H9 (cell line): Measurements from ENCODE around the gene TMEM39A. TPM values are rescaled to one million over a fixed set of nuclear protein-coding genes. Genes with fewer than 3 reads are reported as not detected.

Source experiments
- DNase-seq: peaks from one replicate; pipeline ENCODE4 v3.0.0-alpha.2; 2017
- H2AFZ ChIP-seq: one replicate; pipeline ENCODE4 v1.6.1; 2013; ENCODE audit warnings: mild to moderate bottlenecking, low read length, control low read depth, moderate library complexity
- H2AK5ac ChIP-seq: 2 replicates; pipeline ENCODE4 v1.6.1; 2013; ENCODE audit warnings: low read length, control low read depth, mixed read lengths; ENCODE audit not compliant: insufficient read length
- H2BK120ac ChIP-seq: one replicate; pipeline ENCODE4 v1.6.1; 2013; ENCODE audit warnings: low read depth, mild to moderate bottlenecking, low read length, control low read depth, inconsistent platforms; ENCODE audit not compliant: poor library complexity, severe bottlenecking
- H2BK12ac ChIP-seq: 2 replicates; pipeline ENCODE4 v1.6.1; 2013; ENCODE audit warnings: low read length, control low read depth, mixed read lengths, low read depth; ENCODE audit not compliant: insufficient read length
- H2BK15ac ChIP-seq: 2 replicates; pipeline ENCODE4 v1.6.1; 2013; ENCODE audit warnings: low read depth, low read length, control low read depth
- H2BK20ac ChIP-seq: one replicate; pipeline ENCODE4 v1.6.1; 2013; ENCODE audit warnings: low read depth, mild to moderate bottlenecking, low read length, control low read depth, inconsistent platforms; ENCODE audit not compliant: poor library complexity, severe bottlenecking
- H2BK5ac ChIP-seq: 2 replicates; pipeline ENCODE4 v1.6.1; 2013; ENCODE audit warnings: low read length, control low read depth, mixed read lengths; ENCODE audit not compliant: insufficient read length
- H3K14ac ChIP-seq: 2 replicates; pipeline ENCODE4 v1.6.1; 2013; ENCODE audit warnings: low read length, control low read depth; ENCODE audit not compliant: insufficient read depth
- H3K18ac ChIP-seq: 2 replicates; pipeline ENCODE4 v1.6.1; 2013; ENCODE audit warnings: low read depth, mild to moderate bottlenecking, mixed read lengths, low read length, control low read depth; ENCODE audit not compliant: insufficient read length
- H3K23ac ChIP-seq: 2 replicates; pipeline ENCODE4 v1.6.1; 2013; ENCODE audit warnings: low read length, control low read depth, mixed read lengths, low read depth; ENCODE audit not compliant: insufficient read length
- H3K23me2 ChIP-seq: 2 replicates; pipeline ENCODE4 v1.6.1; 2013; ENCODE audit warnings: low read depth, mild to moderate bottlenecking, mixed read lengths, low read length, control low read depth; ENCODE audit not compliant: insufficient read length, poor library complexity, severe bottlenecking
- H3K27ac ChIP-seq: 2 replicates; pipeline ENCODE4 v1.5.1; 2013; ENCODE audit warnings: low read length, control low read depth, mixed read lengths, low read depth; ENCODE audit not compliant: insufficient read length
- H3K27me3 ChIP-seq: 2 replicates; pipeline ENCODE4 v1.6.1; 2013; ENCODE audit warnings: low read length, control low read depth, inconsistent platforms; ENCODE audit not compliant: insufficient read depth
- H3K4ac ChIP-seq: 2 replicates; pipeline ENCODE4 v1.6.1; 2013; ENCODE audit warnings: low read depth, mild to moderate bottlenecking, control low read depth, inconsistent platforms, low read length, moderate library complexity
- H3K4me1 ChIP-seq: 2 replicates; pipeline ENCODE4 v1.6.1; 2013; ENCODE audit warnings: low read length, control low read depth, inconsistent platforms; ENCODE audit not compliant: insufficient read depth
- H3K4me2 ChIP-seq: 2 replicates; pipeline ENCODE4 v1.6.1; 2013; ENCODE audit warnings: low read length, control low read depth, mixed read lengths; ENCODE audit not compliant: insufficient read length, insufficient read depth
- H3K56ac ChIP-seq: 2 replicates; pipeline ENCODE4 v1.6.1; 2013; ENCODE audit warnings: low read depth, mild to moderate bottlenecking, mixed read lengths, low read length, control low read depth; ENCODE audit not compliant: insufficient read length
- H3K79me1 ChIP-seq: 2 replicates; pipeline ENCODE4 v1.6.1; 2013; ENCODE audit warnings: low read depth, mild to moderate bottlenecking, moderate library complexity, low read length, control low read depth, inconsistent platforms; ENCODE audit not compliant: insufficient read depth, poor library complexity, severe bottlenecking
- H3K79me2 ChIP-seq: 2 replicates; pipeline ENCODE4 v1.6.1; 2013; ENCODE audit warnings: low read length, control low read depth, inconsistent platforms; ENCODE audit not compliant: insufficient read depth
- H3K9ac ChIP-seq: 2 replicates; pipeline ENCODE4 v1.6.1; 2013; ENCODE audit warnings: low read length, control low read depth, mixed read lengths; ENCODE audit not compliant: insufficient read length; ENCODE audit errors: extremely low read depth
- H3K9me3 ChIP-seq: one replicate; pipeline ENCODE4 v1.6.1; 2013; ENCODE audit warnings: low read depth, low read length, inconsistent platforms; ENCODE audit not compliant: control insufficient read depth
- H3T11ph ChIP-seq: one replicate; pipeline ENCODE4 v1.6.1; 2013; ENCODE audit warnings: mild to moderate bottlenecking, low read length, control low read depth, inconsistent platforms
- H4K20me1 ChIP-seq: one replicate; pipeline ENCODE4 v1.6.1; 2013; ENCODE audit not compliant: control insufficient read depth, insufficient read length, insufficient read depth
- H4K5ac ChIP-seq: 2 replicates; pipeline ENCODE4 v1.6.1; 2013; ENCODE audit warnings: low read depth, mild to moderate bottlenecking, mixed read lengths, low read length, control low read depth; ENCODE audit not compliant: insufficient read length
- H4K8ac ChIP-seq: replicated peaks from 2 replicates; pipeline ENCODE4 v1.6.1; 2013; ENCODE audit warnings: low read length, control low read depth, mixed read lengths, low read depth; ENCODE audit not compliant: insufficient read length
- H4K91ac ChIP-seq: 2 replicates; pipeline ENCODE4 v1.6.1; 2013; ENCODE audit warnings: low read depth, mild to moderate bottlenecking, moderate library complexity, mixed read lengths, low read length, control low read depth; ENCODE audit not compliant: insufficient read length
- H3K27ac Mint-ChIP-seq, 3 experiments: 2 replicates in 2 of 3; 3 replicates in 1 of 3; pipeline ENCODE4 v1.8.0; 2020 to 2021; ENCODE audit warnings: mixed read lengths in 3 of 3, mild to moderate bottlenecking in 1 of 3, moderate library complexity in 1 of 3
- H3K27me3 Mint-ChIP-seq: 2 replicates; pipeline ENCODE4 v1.8.0; 2021; ENCODE audit warnings: low read depth, mild to moderate bottlenecking, moderate library complexity, mixed read lengths
- H3K36me3 Mint-ChIP-seq, 3 experiments: 2 replicates in 2 of 3; 3 replicates in 1 of 3; pipeline ENCODE4 v1.8.0; 2020 to 2021; ENCODE audit warnings: low read depth in 3 of 3, mixed read lengths in 3 of 3; ENCODE audit not compliant: insufficient read depth in 1 of 3
- H3K4me1 Mint-ChIP-seq, 2 experiments: 2 replicates each; pipeline ENCODE4 v1.8.0; 2020; ENCODE audit warnings: mixed read lengths in 2 of 2
- H3K4me3 Mint-ChIP-seq, 2 experiments: 2 replicates in 1 of 2; 3 replicates in 1 of 2; pipeline ENCODE4 v1.8.0; 2020 to 2021; ENCODE audit warnings: mild to moderate bottlenecking in 2 of 2, mixed read lengths in 2 of 2, moderate library complexity in 1 of 2
- H3K9me3 Mint-ChIP-seq, 2 experiments: 2 replicates in 1 of 2; 3 replicates in 1 of 2; pipeline ENCODE4 v1.8.0; 2020; ENCODE audit warnings: mild to moderate bottlenecking in 2 of 2, mixed read lengths in 2 of 2, moderate library complexity in 1 of 2
- CTCF ChIP-seq: fragments of 200-600 bp; sonication (generic); conservative IDR thresholded peaks from 3 replicates; pipeline ENCODE4 v1.8.0; 2021; ENCODE audit warnings: antibody characterized with exemption, mild to moderate bottlenecking
- WGBS: extraction: QIAGEN DNeasy Blood & Tissue Kit; methylation state at CpG from one replicate; pipeline ENCODE4 v1.1.7; 2013; ENCODE audit warnings: missing lambda C conversion rate, low lambda C conversion rate, mixed read lengths; ENCODE audit not compliant: insufficient read length; ENCODE audit errors: extremely low coverage; 5-methylcytosine and 5-hydroxymethylcytosine counted together
- total RNA-seq: library from RNA; stranded (reverse); gene quantifications from 2 replicates; pipeline ENCODE4 v1.2.1, GENCODE V29; 2021

Gene TMEM39A
- total RNA-seq, 1 experiment from 2014 or later: 45.0 TPM

- Histone ChIP-seq H4K8ac (no peak overlapping the region), H3K27ac (no peak overlapping the region), H3K9me3 (no peaks in the 10 kb centered on the region), H3K27me3 (no peaks in the 10 kb centered on the region), H3K4me1 (peaks cover 19% of the 10 kb centered on the region; the same call in 1 of the 2 replicates), H3K79me2 (no peaks in the 10 kb centered on the region), H4K5ac (no peak overlapping the region), H3K23ac (no peak overlapping the region), H3K14ac (no peak overlapping the region), H3K79me1 (no peaks in the 10 kb centered on the region), H2BK5ac (no peak overlapping the region), H3K18ac (no peak overlapping the region), H2BK120ac (no peak overlapping the region), H3K23me2 (no peaks in the 10 kb centered on the region), H4K20me1 (no peaks in the 10 kb centered on the region), H2BK20ac (no peak overlapping the region), H4K91ac (no peak overlapping the region), H3K9ac (no peak overlapping the region), H3T11ph (no peak overlapping the region), H3K4ac (no peak overlapping the region), H2AFZ (no peak overlapping the region), H3K4me2 (no peak overlapping the region), H2AK5ac (no peak overlapping the region), H2BK12ac (no peak overlapping the region), H3K56ac (no peak overlapping the region), H2BK15ac (no peak overlapping the region)
- Mint-ChIP-seq H3K4me3 (no peak overlapping the region), H3K4me1 (peaks cover 38 to 43% of the 10 kb centered on the region in 2 experiments), H3K27me3 (no peaks in the 10 kb centered on the region; the same call in none of the 2 replicates), H3K9me3 (no peaks in the 10 kb centered on the region), H3K27ac (no peak overlapping the region), H3K36me3 (peaks cover 0 to 1% (median 0%) of the 10 kb centered on the region in 3 experiments; a peak in 2 of 7 replicates)
- no peak for DNase-seq
- TF ChIP-seq CTCF: no peak
- no CpG with 5 or more reads among the region's 5 CpGs for WGBS
Measured at GRCh38 chr3:119401069-119401468, 62.3 kb downstream of the TMEM39A start.
